HepG2 (cell line): ENCODE measurements around the gene DAD1. TPM values are rescaled to one million over a fixed set of nuclear protein-coding genes. Genes with fewer than 3 reads are reported as not detected.
A peak's percentile ranks its signal among the peaks of the same experiment; 100 is the strongest.

ENCODE experiments used
- GFI1 ChIP-seq: sonication (generic); formaldehyde crosslinking; IDR thresholded peaks from 2 replicates; pipeline ENCODE4 v1.5.0; 2020; ENCODE audit warnings: missing genetic modification reagents, mild to moderate bottlenecking, borderline replicate concordance
- MTF1 ChIP-seq: sonication (generic); formaldehyde crosslinking; IDR thresholded peaks from 2 replicates; pipeline ENCODE4 v1.5.0; 2020; ENCODE audit warnings: missing genetic modification reagents
- NKX3-1 ChIP-seq: sonication (generic); formaldehyde crosslinking; IDR thresholded peaks from 2 replicates; pipeline ENCODE4 v1.5.0; 2020; ENCODE audit warnings: missing genetic modification reagents
- PRDM10 ChIP-seq: sonication (generic); formaldehyde crosslinking; IDR thresholded peaks from 2 replicates; pipeline ENCODE4 v1.4.0; 2020; ENCODE audit warnings: low read depth, missing genetic modification reagents
- ZBTB21 ChIP-seq: sonication (generic); formaldehyde crosslinking; IDR thresholded peaks from 2 replicates; pipeline ENCODE4 v1.4.0; 2020; ENCODE audit warnings: missing genetic modification reagents
- ZC3H13 ChIP-seq: sonication (generic); formaldehyde crosslinking; IDR thresholded peaks from 2 replicates; pipeline ENCODE4 v1.8.1; 2023; ENCODE audit warnings: mild to moderate bottlenecking, missing genetic modification reagents, moderate library complexity
- ZFX ChIP-seq: sonication (generic); formaldehyde crosslinking; IDR thresholded peaks from 2 replicates; pipeline ENCODE4 v1.4.0; 2020; ENCODE audit warnings: mild to moderate bottlenecking, low read depth, missing genetic modification reagents, moderate library complexity
- ZNF564 ChIP-seq: sonication (generic); formaldehyde crosslinking; IDR thresholded peaks from 2 replicates; pipeline ENCODE4 v1.8.1; 2023; ENCODE audit warnings: mild to moderate bottlenecking, missing genetic modification reagents
- ZNF580 ChIP-seq: IDR thresholded peaks from 2 replicates; pipeline ENCODE4 v1.6.1; 2016; ENCODE audit warnings: low read depth, borderline replicate concordance
- ZNF670 ChIP-seq: sonication (generic); formaldehyde crosslinking; IDR thresholded peaks from 2 replicates; pipeline ENCODE4 v1.8.0; 2022; ENCODE audit warnings: mild to moderate bottlenecking, missing genetic modification reagents, borderline replicate concordance
- polyA plus RNA-seq, 8 experiments: library from polyadenylated mRNA; depleted of rRNA in 3 of 8; stranded (reverse) in 7 of 8; unstranded in 1 of 8; fragments of >200 nt; fragmentation: Illumina TruSeq in 4 of 8; extraction: Trizol in 4 of 8; gene quantifications; 2 replicates each; pipeline versions ENCODE4 v1.2.1 to v1.2.3, GENCODE V29; 2011 to 2016; ENCODE audit warnings: low read depth in 4 of 8, missing spikeins in 1 of 8, mixed read lengths in 1 of 8; ENCODE audit not compliant: insufficient read depth in 1 of 8
- total RNA-seq, 5 experiments: library from RNA; depleted of rRNA; stranded (reverse); fragments of >200 nt; fragmentation: Illumina TruSeq; extraction: Trizol; gene quantifications; 2 replicates each; pipeline ENCODE4 v1.2.3, GENCODE V29; 2016; ENCODE audit warnings: low read depth in 1 of 5
- TF ChIP-seq, protein P1 (sequence below): IDR thresholded peaks from 2 replicates; pipeline ENCODE4 v1.6.1; 2012; ENCODE audit warnings: inconsistent platforms
- TF ChIP-seq, protein P2 (sequence below): sonication (generic); formaldehyde crosslinking; IDR thresholded peaks from 2 replicates; pipeline ENCODE4 v1.9.0; 2021; ENCODE audit warnings: missing genetic modification reagents, mild to moderate bottlenecking, borderline replicate concordance
- TF ChIP-seq, protein P3 (sequence below): IDR thresholded peaks from 2 replicates; pipeline ENCODE4 v1.6.1; 2016; ENCODE audit warnings: low read depth, missing genetic modification reagents, missing compliant biosample characterization

The DAD1 gene
- total and polyA plus RNA-seq, 2 of the 13 experiments (the other 11 are each of a cell fraction or from before 2014, with no cell fraction given), result 558 to 626 TPM

- no peak for TF ChIP-seq PRDM10 (CRISPR knock-in tag)
- TF ChIP-seq ZC3H13 (CRISPR knock-in tag), result no peak
- TF ChIP-seq, protein P1, sequence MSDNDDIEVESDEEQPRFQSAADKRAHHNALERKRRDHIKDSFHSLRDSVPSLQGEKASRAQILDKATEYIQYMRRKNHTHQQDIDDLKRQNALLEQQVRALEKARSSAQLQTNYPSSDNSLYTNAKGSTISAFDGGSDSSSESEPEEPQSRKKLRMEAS, result peak; percentile 70; the same call in 1 of the 2 replicates
- TF ChIP-seq GFI1 (CRISPR knock-in tag), result peak; percentile 84; the same call in 1 of the 2 replicates
- TF ChIP-seq ZBTB21 (CRISPR knock-in tag), result 0 out of 2 replicates have a peak, but pooled peaks have one; percentile 13
- TF ChIP-seq, protein P2, sequence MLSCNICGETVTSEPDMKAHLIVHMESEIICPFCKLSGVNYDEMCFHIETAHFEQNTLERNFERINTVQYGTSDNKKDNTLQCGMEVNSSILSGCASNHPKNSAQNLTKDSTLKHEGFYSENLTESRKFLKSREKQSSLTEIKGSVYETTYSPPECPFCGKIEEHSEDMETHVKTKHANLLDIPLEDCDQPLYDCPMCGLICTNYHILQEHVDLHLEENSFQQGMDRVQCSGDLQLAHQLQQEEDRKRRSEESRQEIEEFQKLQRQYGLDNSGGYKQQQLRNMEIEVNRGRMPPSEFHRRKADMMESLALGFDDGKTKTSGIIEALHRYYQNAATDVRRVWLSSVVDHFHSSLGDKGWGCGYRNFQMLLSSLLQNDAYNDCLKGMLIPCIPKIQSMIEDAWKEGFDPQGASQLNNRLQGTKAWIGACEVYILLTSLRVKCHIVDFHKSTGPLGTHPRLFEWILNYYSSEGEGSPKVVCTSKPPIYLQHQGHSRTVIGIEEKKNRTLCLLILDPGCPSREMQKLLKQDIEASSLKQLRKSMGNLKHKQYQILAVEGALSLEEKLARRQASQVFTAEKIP, result no peak
- TF ChIP-seq NKX3-1 (CRISPR knock-in tag), result peak; percentile 91; the same call in 1 of the 2 replicates
- no peak for TF ChIP-seq ZNF670
- TF ChIP-seq, protein P3, sequence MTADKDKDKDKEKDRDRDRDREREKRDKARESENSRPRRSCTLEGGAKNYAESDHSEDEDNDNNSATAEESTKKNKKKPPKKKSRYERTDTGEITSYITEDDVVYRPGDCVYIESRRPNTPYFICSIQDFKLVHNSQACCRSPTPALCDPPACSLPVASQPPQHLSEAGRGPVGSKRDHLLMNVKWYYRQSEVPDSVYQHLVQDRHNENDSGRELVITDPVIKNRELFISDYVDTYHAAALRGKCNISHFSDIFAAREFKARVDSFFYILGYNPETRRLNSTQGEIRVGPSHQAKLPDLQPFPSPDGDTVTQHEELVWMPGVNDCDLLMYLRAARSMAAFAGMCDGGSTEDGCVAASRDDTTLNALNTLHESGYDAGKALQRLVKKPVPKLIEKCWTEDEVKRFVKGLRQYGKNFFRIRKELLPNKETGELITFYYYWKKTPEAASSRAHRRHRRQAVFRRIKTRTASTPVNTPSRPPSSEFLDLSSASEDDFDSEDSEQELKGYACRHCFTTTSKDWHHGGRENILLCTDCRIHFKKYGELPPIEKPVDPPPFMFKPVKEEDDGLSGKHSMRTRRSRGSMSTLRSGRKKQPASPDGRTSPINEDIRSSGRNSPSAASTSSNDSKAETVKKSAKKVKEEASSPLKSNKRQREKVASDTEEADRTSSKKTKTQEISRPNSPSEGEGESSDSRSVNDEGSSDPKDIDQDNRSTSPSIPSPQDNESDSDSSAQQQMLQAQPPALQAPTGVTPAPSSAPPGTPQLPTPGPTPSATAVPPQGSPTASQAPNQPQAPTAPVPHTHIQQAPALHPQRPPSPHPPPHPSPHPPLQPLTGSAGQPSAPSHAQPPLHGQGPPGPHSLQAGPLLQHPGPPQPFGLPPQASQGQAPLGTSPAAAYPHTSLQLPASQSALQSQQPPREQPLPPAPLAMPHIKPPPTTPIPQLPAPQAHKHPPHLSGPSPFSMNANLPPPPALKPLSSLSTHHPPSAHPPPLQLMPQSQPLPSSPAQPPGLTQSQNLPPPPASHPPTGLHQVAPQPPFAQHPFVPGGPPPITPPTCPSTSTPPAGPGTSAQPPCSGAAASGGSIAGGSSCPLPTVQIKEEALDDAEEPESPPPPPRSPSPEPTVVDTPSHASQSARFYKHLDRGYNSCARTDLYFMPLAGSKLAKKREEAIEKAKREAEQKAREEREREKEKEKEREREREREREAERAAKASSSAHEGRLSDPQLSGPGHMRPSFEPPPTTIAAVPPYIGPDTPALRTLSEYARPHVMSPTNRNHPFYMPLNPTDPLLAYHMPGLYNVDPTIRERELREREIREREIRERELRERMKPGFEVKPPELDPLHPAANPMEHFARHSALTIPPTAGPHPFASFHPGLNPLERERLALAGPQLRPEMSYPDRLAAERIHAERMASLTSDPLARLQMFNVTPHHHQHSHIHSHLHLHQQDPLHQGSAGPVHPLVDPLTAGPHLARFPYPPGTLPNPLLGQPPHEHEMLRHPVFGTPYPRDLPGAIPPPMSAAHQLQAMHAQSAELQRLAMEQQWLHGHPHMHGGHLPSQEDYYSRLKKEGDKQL (CRISPR knock-in tag), result peak; percentile 90
- TF ChIP-seq ZNF564 (CRISPR knock-in tag), result peak; percentile 67; the same call in 1 of the 2 replicates
- peak; percentile 37; the same call in 1 of the 2 replicates for TF ChIP-seq ZFX
- TF ChIP-seq ZNF580, result 0 out of 2 replicates have a peak, but pooled peaks have one; percentile 70
- TF ChIP-seq MTF1, result no peak
Observed at GRCh38 chr14:22560662-22561365, 28.2 kb downstream of the DAD1 start (continued).
